HCT116 (cell line): ENCODE results near the gene SERPINB6. TPM values are rescaled to one million over a fixed set of nuclear protein-coding genes. Genes with fewer than 3 reads are reported as not detected.

Experiments used
- ATAC-seq: fragments of 200-7000 bp; cut with Tn5 transposase; 2 replicates; pipeline ENCODE4 v1.9.1; 2020; ENCODE audit warnings: mild to moderate bottlenecking, moderate library complexity
- BruUV-seq: library from RNA; stranded (reverse); fragments of 400-500 nt; replicated peaks from 2 replicates; lab custom pipeline; 2021; lab: Mats Ljungman, UMichigan
- CTCF ChIA-PET: fragments of 300-600 bp; sonication (Branson Sonifier 250); formaldehyde crosslinking; loops from one replicate; lab custom pipeline; 2021; ENCODE audit warnings: antibody characterized with exemption; lab: Charles Lee
- POLR2A ChIA-PET: fragments of 300-600, 350-600 bp; sonication (Branson Sonifier 250); formaldehyde crosslinking; loops from one replicate; lab custom pipeline; 2021; ENCODE audit warnings: antibody characterized with exemption; lab: Charles Lee
- RAD21 ChIA-PET, 2 experiments: fragments of 300-600 bp; sonication (Branson Sonifier 250); formaldehyde crosslinking; loops; one replicate each; lab custom pipeline; 2023; ENCODE audit warnings: low total read pairs in 2 of 2; ENCODE audit not compliant: uncharacterized antibody in 2 of 2, unreplicated experiment in 2 of 2, low non-redundant PET in 1 of 2; lab: Charles Lee
- DNase-seq: peaks from one replicate; pipeline ENCODE4 v3.0.0-alpha.2; 2010; ENCODE audit warnings: low read depth, low spot score
- H2AFZ ChIP-seq: fragments of 200-600 bp; shearing (Covaris generic), sonication (generic); 2 replicates; pipeline ENCODE4 v1.6.1; 2017; ENCODE audit warnings: low read depth, mixed run types, mixed read lengths, antibody characterized with exemption, low read length; ENCODE audit not compliant: poor library complexity, severe bottlenecking
- H3K27ac ChIP-seq: 2 replicates; pipeline ENCODE4 v1.5.1; 2012; ENCODE audit warnings: low read depth, low read length
- H3K27me3 ChIP-seq: fragments of 200-600 bp; sonication (generic); 2 replicates; pipeline ENCODE4 v1.6.1; 2016; ENCODE audit warnings: mixed run types, low read length, mixed read lengths; ENCODE audit not compliant: insufficient read depth
- H3K36me3 ChIP-seq, 2 experiments: fragments of 200-500 bp in 1 of 2; fragments of 200-600 bp in 1 of 2; sonication (Bioruptor generic) in 1 of 2; sonication (generic) in 1 of 2; 2 replicates each; pipeline versions ENCODE4 v1.5.1 to v1.6.1; 2014 to 2016; ENCODE audit warnings: low read length in 2 of 2, inconsistent platforms in 1 of 2, mixed read lengths in 1 of 2, mixed run types in 1 of 2; ENCODE audit not compliant: insufficient read depth in 2 of 2, control insufficient read depth in 1 of 2
- H3K4me1 ChIP-seq, 2 experiments: fragments of 200-600 bp in 1 of 2; sonication (generic) in 1 of 2; 2 replicates each; pipeline versions ENCODE4 v1.5.1 to v1.6.1; 2012 to 2017; ENCODE audit warnings: low read length in 2 of 2, inconsistent platforms in 1 of 2, mild to moderate bottlenecking in 1 of 2, mixed read lengths in 1 of 2, mixed run types in 1 of 2, moderate library complexity in 1 of 2; ENCODE audit not compliant: insufficient read depth in 2 of 2, control insufficient read depth in 1 of 2
- H3K4me2 ChIP-seq: fragments of 200-600 bp; sonication (generic); 2 replicates; pipeline ENCODE4 v1.6.1; 2017; ENCODE audit warnings: mixed run types, low read length, mixed read lengths
- H3K4me3 ChIP-seq, 2 experiments: fragments of 200-600 bp in 1 of 2; sonication (generic) in 1 of 2; replicated peaks in 1 of 2; 2 replicates each; pipeline ENCODE4 v1.5.1; 2011 to 2016; ENCODE audit warnings: low read length in 2 of 2, control low read depth in 1 of 2, low read depth in 1 of 2, mild to moderate bottlenecking in 1 of 2, mixed read lengths in 1 of 2, mixed run types in 1 of 2
- H3K79me2 ChIP-seq: fragments of 200-600 bp; sonication (generic); 2 replicates; pipeline ENCODE4 v1.6.1; 2017; ENCODE audit warnings: mild to moderate bottlenecking, mixed run types, low read length, moderate library complexity, mixed read lengths; ENCODE audit not compliant: insufficient read depth
- H3K9ac ChIP-seq: fragments of 200-600 bp; sonication (generic); 2 replicates; pipeline ENCODE4 v1.6.1; 2016; ENCODE audit warnings: low read length, mixed read lengths
- H3K9me2 ChIP-seq: fragments of 200-600 bp; sonication (generic), shearing (Covaris generic); 2 replicates; pipeline ENCODE4 v1.6.1; 2017; ENCODE audit warnings: mixed run types, mild to moderate bottlenecking, moderate library complexity; ENCODE audit not compliant: insufficient read depth
- H3K9me3 ChIP-seq, 2 experiments: fragments of 200-500 bp in 1 of 2; fragments of 200-600 bp in 1 of 2; sonication (Bioruptor generic) in 1 of 2; sonication (generic) in 1 of 2; 2 replicates each; pipeline ENCODE4 v1.6.1; 2014 to 2017; ENCODE audit warnings: low read length in 2 of 2, mixed read lengths in 2 of 2, inconsistent platforms in 1 of 2, low read depth in 1 of 2, mild to moderate bottlenecking in 1 of 2, mixed run types in 1 of 2, moderate library complexity in 1 of 2; ENCODE audit not compliant: control insufficient read depth in 1 of 2, insufficient read depth in 1 of 2
- H4K20me1 ChIP-seq: fragments of 200-600 bp; sonication (generic), shearing (Covaris generic); 2 replicates; pipeline ENCODE4 v1.6.1; 2017; ENCODE audit warnings: mixed run types, mild to moderate bottlenecking, moderate library complexity; ENCODE audit not compliant: insufficient read depth
- CEBPB ChIP-seq: IDR thresholded peaks from 2 replicates; pipeline ENCODE4 v1.6.1; 2012; ENCODE audit warnings: low read depth
- EGR1 ChIP-seq: IDR thresholded peaks from 2 replicates; pipeline ENCODE4 v1.6.1; 2012; ENCODE audit warnings: low read depth
- EZH2 ChIP-seq: fragments of 200-600 bp; sonication (generic); IDR thresholded peaks from 2 replicates; pipeline ENCODE4 v1.6.1; 2017; ENCODE audit warnings: antibody characterized with exemption, mixed run types
- FOSL1 ChIP-seq: IDR thresholded peaks from 2 replicates; pipeline ENCODE4 v1.6.1; 2012; ENCODE audit warnings: low read depth
- JUND ChIP-seq: IDR thresholded peaks from 2 replicates; pipeline ENCODE4 v1.6.1; 2012
- POLR2A ChIP-seq: IDR thresholded peaks from 2 replicates; pipeline ENCODE4 v1.7.0; 2011; ENCODE audit warnings: borderline replicate concordance; ENCODE audit not compliant: insufficient read depth, insufficient read length; ENCODE audit errors: extremely low read depth
- POLR2AphosphoS5 ChIP-seq: IDR thresholded peaks from 2 replicates; pipeline ENCODE4 v1.6.1; 2011; ENCODE audit warnings: mild to moderate bottlenecking, low read depth, low read length, moderate library complexity
- RAD21 ChIP-seq: IDR thresholded peaks from 2 replicates; pipeline ENCODE4 v1.6.1; 2012; ENCODE audit warnings: low read depth, mild to moderate bottlenecking
- SIN3A ChIP-seq: IDR thresholded peaks from 2 replicates; pipeline ENCODE4 v1.6.1; 2012; ENCODE audit warnings: low read depth
- SP1 ChIP-seq: IDR thresholded peaks from 2 replicates; pipeline ENCODE4 v1.6.1; 2012; ENCODE audit warnings: low read depth
- SRF ChIP-seq: IDR thresholded peaks from 2 replicates; pipeline ENCODE4 v1.6.1; 2012; ENCODE audit warnings: low read depth
- TCF7L2 ChIP-seq: IDR thresholded peaks from 2 replicates; pipeline ENCODE4 v1.7.0; 2011; ENCODE audit warnings: borderline replicate concordance, inconsistent platforms; ENCODE audit not compliant: insufficient read depth, insufficient read length; ENCODE audit errors: extremely low read depth
- ZNF274 ChIP-seq: fragments of 200-500 bp; sonication (Bioruptor generic); IDR thresholded peaks from 2 replicates; pipeline ENCODE4 v1.6.1; 2014; ENCODE audit warnings: mild to moderate bottlenecking, low read depth, low read length, inconsistent platforms
- intact Hi-C: fragments of 100-400 bp; cut with micrococcal nuclease; formaldehyde crosslinking; loops from 2 replicates; pipeline ENCODE4 v1.10.0; 2022
- total RNA-seq: library from RNA; stranded (reverse); gene quantifications from one replicate; pipeline ENCODE4 v1.2.1, GENCODE V29; 2021; ENCODE audit not compliant: unreplicated experiment
- TF ChIP-seq, protein P1 (sequence below): IDR thresholded peaks from 2 replicates; pipeline ENCODE4 v1.6.1; 2012
- TF ChIP-seq, protein P2 (sequence below): IDR thresholded peaks from 2 replicates; pipeline ENCODE4 v1.6.1; 2012; ENCODE audit warnings: low read depth

SERPINB6 gene
- total RNA-seq, 1 experiment from 2014 or later = 103 TPM

- no TSS peak for BruUV-seq
- H3K4me2 ChIP-seq = no peak overlapping the region
Measured at GRCh38 chr6:2978923-2979322, 7.6 kb upstream of the SERPINB6 start.

DNA sequence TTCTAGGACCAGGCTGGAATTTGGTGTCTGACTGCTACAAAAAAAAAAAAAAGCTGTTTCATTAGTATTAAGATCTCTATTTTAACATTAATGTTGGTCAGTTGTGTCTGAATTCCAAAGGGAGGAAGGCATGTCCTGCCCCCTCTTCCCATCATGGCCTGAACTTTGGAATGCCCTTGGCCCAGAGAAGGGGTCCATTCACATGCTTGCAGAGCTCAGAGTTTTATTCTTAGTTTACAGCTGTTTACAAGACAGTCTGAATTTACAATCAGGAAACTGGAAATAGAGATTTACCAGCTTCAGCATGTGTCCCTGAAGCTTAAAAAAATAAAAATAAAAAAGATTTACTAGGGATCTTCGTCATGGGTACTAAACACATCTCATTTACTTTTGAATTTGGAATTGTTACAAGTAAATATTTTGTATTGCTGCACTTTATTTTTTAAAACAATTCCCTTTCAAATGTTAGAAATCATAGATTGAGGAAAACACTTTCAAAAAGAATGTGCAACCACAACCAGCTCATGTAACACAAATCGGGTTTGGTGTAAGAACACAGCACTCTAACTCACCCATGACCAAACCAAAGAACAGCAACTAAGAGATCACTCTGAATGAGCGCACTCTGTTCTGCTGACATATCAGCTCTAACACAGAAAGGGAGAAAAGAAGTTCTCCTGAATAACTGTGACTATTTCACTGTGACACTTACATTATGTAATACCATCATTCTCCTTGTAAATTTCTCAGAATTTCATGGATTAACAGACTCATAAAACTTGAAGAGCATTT, 6.6 kb upstream of the SERPINB6 start:
- Histone ChIP-seq H3K4me2 (no peak overlapping the region), H3K4me3 (no peak overlapping the region), H3K9ac (no peak overlapping the region), H3K27ac (no peak overlapping the region), H3K9me3 (no peaks in the 10 kb centered on the region), H3K79me2 (no peaks in the 10 kb centered on the region), H3K27me3 (no peaks in the 10 kb centered on the region), H3K9me2 (no peaks in the 10 kb centered on the region), H4K20me1 (no peaks in the 10 kb centered on the region), H2AFZ (peak overlapping the region; percentile 56), H3K36me3 (no peaks in the 10 kb centered on the region), H3K4me1 (peaks cover 31 to 68% of the 10 kb centered on the region in 2 experiments)
- no peak for TF ChIP-seq FOSL1
- no peak for TF ChIP-seq POLR2A
- no peak for TF ChIP-seq POLR2AphosphoS5
- TF ChIP-seq EGR1 = no peak
- TF ChIP-seq, protein P1, sequence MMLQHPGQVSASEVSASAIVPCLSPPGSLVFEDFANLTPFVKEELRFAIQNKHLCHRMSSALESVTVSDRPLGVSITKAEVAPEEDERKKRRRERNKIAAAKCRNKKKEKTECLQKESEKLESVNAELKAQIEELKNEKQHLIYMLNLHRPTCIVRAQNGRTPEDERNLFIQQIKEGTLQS = no peak
- no peak for TF ChIP-seq SRF
- no peak for TF ChIP-seq EZH2
- TF ChIP-seq, protein P2, sequence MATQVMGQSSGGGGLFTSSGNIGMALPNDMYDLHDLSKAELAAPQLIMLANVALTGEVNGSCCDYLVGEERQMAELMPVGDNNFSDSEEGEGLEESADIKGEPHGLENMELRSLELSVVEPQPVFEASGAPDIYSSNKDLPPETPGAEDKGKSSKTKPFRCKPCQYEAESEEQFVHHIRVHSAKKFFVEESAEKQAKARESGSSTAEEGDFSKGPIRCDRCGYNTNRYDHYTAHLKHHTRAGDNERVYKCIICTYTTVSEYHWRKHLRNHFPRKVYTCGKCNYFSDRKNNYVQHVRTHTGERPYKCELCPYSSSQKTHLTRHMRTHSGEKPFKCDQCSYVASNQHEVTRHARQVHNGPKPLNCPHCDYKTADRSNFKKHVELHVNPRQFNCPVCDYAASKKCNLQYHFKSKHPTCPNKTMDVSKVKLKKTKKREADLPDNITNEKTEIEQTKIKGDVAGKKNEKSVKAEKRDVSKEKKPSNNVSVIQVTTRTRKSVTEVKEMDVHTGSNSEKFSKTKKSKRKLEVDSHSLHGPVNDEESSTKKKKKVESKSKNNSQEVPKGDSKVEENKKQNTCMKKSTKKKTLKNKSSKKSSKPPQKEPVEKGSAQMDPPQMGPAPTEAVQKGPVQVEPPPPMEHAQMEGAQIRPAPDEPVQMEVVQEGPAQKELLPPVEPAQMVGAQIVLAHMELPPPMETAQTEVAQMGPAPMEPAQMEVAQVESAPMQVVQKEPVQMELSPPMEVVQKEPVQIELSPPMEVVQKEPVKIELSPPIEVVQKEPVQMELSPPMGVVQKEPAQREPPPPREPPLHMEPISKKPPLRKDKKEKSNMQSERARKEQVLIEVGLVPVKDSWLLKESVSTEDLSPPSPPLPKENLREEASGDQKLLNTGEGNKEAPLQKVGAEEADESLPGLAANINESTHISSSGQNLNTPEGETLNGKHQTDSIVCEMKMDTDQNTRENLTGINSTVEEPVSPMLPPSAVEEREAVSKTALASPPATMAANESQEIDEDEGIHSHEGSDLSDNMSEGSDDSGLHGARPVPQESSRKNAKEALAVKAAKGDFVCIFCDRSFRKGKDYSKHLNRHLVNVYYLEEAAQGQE = no peak
- TF ChIP-seq CEBPB = no peak
- TF ChIP-seq ZNF274 = no peak
- no peak for TF ChIP-seq SP1
- no peak for TF ChIP-seq TCF7L2
- TF ChIP-seq JUND = no peak
- no peak for TF ChIP-seq RAD21
- no peak for TF ChIP-seq SIN3A
- intact Hi-C loops = no loop called here
- ChIA-PET POLR2A (interaction anchor here (1.0 to 1.6 kb wide), 2 partner anchors 9 to 11 kb away, joined by 7 to 8 read pairs; no protein-coding TSS in a partner anchor), RAD21 (no interaction called here), CTCF (interaction anchor here (1.3 to 2.4 kb wide), 2 partner anchors 11 to 26 kb away, joined by 4 to 14 read pairs; no protein-coding TSS in a partner anchor)
- ATAC-seq (no peak), DNase-seq (no peak)
- no TSS peak for BruUV-seq

More at GRCh38 chr6:2978923-2979322, 7.6 kb upstream of the SERPINB6 start:
- no peaks in the 10 kb centered on the region for H3K9me3 ChIP-seq
- no peaks in the 10 kb centered on the region for H4K20me1 ChIP-seq
- no peaks in the 10 kb centered on the region for H3K27me3 ChIP-seq
- H2AFZ ChIP-seq = no peak overlapping the region
- no peak for DNase-seq
- no peaks in the 10 kb centered on the region for H3K36me3 ChIP-seq
- no peak for ATAC-seq
- H3K9ac ChIP-seq = no peak overlapping the region
- intact Hi-C loops = no loop called here
- peaks cover 31 to 77% of the 10 kb centered on the region in 2 experiments for H3K4me1 ChIP-seq
- ChIA-PET CTCF (interaction anchor here (2.4 kb wide), 1 partner anchor 27 kb away, joined by 14 read pairs; no protein-coding TSS in a partner anchor), POLR2A (interaction anchor here (1.6 kb wide), 1 partner anchor 10 kb away, joined by 7 read pairs; no protein-coding TSS in a partner anchor), RAD21 (no interaction called here)
- no peaks in the 10 kb centered on the region for H3K79me2 ChIP-seq
- H3K27ac ChIP-seq = no peak overlapping the region
- no peaks in the 10 kb centered on the region for H3K9me2 ChIP-seq
- no peak for TF ChIP-seq POLR2A
- no peak overlapping the region for H3K4me3 ChIP-seq
